Endodermal cell (in vitro differentiated cells): ENCODE data around the gene CNOT6. TPM values are rescaled to one million over a fixed set of nuclear protein-coding genes. Genes with fewer than 3 reads are reported as not detected.

Experiments used
- DNase-seq: peaks from one replicate; pipeline ENCODE4 v3.0.0-alpha.2; 2017
- H3K27ac ChIP-seq: 2 replicates; pipeline ENCODE4 v1.5.1; 2013; ENCODE audit warnings: mild to moderate bottlenecking, low read depth, low read length, moderate library complexity
- H3K27me3 ChIP-seq: 2 replicates; pipeline ENCODE4 v1.6.1; 2013; ENCODE audit warnings: mild to moderate bottlenecking, low read length, moderate library complexity; ENCODE audit not compliant: insufficient read depth, control insufficient read depth, poor library complexity, severe bottlenecking
- H3K36me3 ChIP-seq: 2 replicates; pipeline ENCODE4 v1.7.0; 2013; ENCODE audit warnings: mild to moderate bottlenecking, low read length, moderate library complexity; ENCODE audit not compliant: control insufficient read depth, insufficient read depth
- H3K4me1 ChIP-seq: one replicate; pipeline ENCODE4 v1.7.0; 2013; ENCODE audit warnings: low read length; ENCODE audit not compliant: control insufficient read depth, insufficient read depth
- H3K4me3 ChIP-seq: 2 replicates; pipeline ENCODE4 v1.5.1; 2013; ENCODE audit warnings: mild to moderate bottlenecking, low read length, moderate library complexity
- H3K9ac ChIP-seq: 2 replicates; pipeline ENCODE4 v1.6.1; 2013; ENCODE audit warnings: mild to moderate bottlenecking, low read length, moderate library complexity; ENCODE audit not compliant: poor library complexity, severe bottlenecking; ENCODE audit errors: extremely low read depth
- H3K9me3 ChIP-seq: 2 replicates; pipeline ENCODE4 v1.6.1; 2013; ENCODE audit warnings: mild to moderate bottlenecking, low read length, moderate library complexity; ENCODE audit not compliant: control insufficient read depth
- H3K27ac Mint-ChIP-seq: 2 replicates; pipeline ENCODE4 v1.8.0; 2020; ENCODE audit warnings: mixed read lengths
- H3K27me3 Mint-ChIP-seq: 2 replicates; pipeline ENCODE4 v1.8.0; 2021; ENCODE audit warnings: mild to moderate bottlenecking, mixed read lengths; ENCODE audit not compliant: insufficient read depth
- H3K36me3 Mint-ChIP-seq: 2 replicates; pipeline ENCODE4 v1.8.0; 2020; ENCODE audit warnings: low read depth, mixed read lengths
- H3K4me1 Mint-ChIP-seq: 2 replicates; pipeline ENCODE4 v1.8.0; 2020; ENCODE audit warnings: mixed read lengths
- H3K4me3 Mint-ChIP-seq: 2 replicates; pipeline ENCODE4 v1.8.0; 2020; ENCODE audit warnings: mild to moderate bottlenecking, moderate library complexity, mixed read lengths
- H3K9me3 Mint-ChIP-seq: 2 replicates; pipeline ENCODE4 v1.8.0; 2020; ENCODE audit warnings: mild to moderate bottlenecking, mixed read lengths
- WGBS, 2 experiments: methylation state at CpG; one replicate each; pipeline versions ENCODE4 v1.1.5 to v1.1.7; 2013; ENCODE audit warnings: missing lambda C conversion rate in 2 of 2, mixed read lengths in 1 of 2; ENCODE audit not compliant: insufficient coverage in 1 of 2, insufficient read length in 1 of 2; 5-methylcytosine and 5-hydroxymethylcytosine counted together
- total RNA-seq, 2 donors: library from RNA; stranded (reverse); fragmentation: NEBNext Ultra II Directional in 1 of 2; extraction: Animal tissue kit (Norgen Biotek cat#: 25700) in 1 of 2; gene quantifications; 2 replicates in 1 of 2; 3 replicates in 1 of 2; pipeline ENCODE4 v1.2.1, GENCODE V29; 2021
- TF ChIP-seq, protein P1 (sequence below): fragments of 200-600 bp; sonication (generic); conservative IDR thresholded peaks from 2 replicates; pipeline ENCODE4 v1.5.0; 2021; ENCODE audit warnings: antibody characterized with exemption, mild to moderate bottlenecking

Gene CNOT6
- total RNA-seq, 2 donors from 2014 or later: 40.4 to 42.9 TPM

DNA sequence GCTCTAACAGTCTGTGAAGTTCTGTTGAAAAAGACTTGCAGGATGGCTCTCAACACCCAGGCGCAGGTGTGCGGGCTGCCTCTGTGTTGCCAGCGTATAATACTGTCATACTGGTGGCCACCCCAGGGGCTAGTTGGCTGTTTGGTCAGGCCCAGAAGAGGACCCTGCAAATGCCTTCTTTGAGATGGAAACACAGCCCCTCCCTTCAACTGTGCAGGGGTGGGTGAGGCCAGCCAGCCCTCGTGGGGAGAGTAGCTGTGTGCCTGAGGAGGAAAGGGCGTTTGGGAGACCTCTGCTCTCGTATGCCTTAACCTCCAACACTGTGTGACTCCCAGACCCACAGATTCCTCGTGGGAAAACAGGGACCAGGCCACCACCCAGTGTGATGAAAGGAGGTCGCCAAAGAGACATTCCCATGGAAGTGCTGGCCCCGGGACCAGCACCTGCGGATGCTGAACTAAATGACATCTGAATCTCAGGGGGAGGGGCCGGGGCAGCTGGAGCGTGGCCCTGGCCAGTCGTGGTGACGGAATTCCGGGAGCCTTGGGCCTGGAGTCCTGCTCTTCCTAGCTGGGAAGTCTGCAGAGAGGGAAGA lies 108.4 kb downstream of the CNOT6 start:
- TF ChIP-seq, protein P1, sequence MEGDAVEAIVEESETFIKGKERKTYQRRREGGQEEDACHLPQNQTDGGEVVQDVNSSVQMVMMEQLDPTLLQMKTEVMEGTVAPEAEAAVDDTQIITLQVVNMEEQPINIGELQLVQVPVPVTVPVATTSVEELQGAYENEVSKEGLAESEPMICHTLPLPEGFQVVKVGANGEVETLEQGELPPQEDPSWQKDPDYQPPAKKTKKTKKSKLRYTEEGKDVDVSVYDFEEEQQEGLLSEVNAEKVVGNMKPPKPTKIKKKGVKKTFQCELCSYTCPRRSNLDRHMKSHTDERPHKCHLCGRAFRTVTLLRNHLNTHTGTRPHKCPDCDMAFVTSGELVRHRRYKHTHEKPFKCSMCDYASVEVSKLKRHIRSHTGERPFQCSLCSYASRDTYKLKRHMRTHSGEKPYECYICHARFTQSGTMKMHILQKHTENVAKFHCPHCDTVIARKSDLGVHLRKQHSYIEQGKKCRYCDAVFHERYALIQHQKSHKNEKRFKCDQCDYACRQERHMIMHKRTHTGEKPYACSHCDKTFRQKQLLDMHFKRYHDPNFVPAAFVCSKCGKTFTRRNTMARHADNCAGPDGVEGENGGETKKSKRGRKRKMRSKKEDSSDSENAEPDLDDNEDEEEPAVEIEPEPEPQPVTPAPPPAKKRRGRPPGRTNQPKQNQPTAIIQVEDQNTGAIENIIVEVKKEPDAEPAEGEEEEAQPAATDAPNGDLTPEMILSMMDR: no peak
- no peaks in the 10 kb centered on the region for H3K36me3 ChIP-seq
- H3K9me3 ChIP-seq: no peaks in the 10 kb centered on the region
- Mint-ChIP-seq H3K9me3 (no peaks in the 10 kb centered on the region), H3K4me3 (no peak overlapping the region), H3K36me3 (no peaks in the 10 kb centered on the region), H3K27me3 (peaks cover 7% of the 10 kb centered on the region), H3K4me1 (no peaks in the 10 kb centered on the region), H3K27ac (no peak overlapping the region)
- H3K4me1 ChIP-seq: no peaks in the 10 kb centered on the region
- peak; percentile 52 for DNase-seq
- 80 to 85% methylated on average over 12 to 15 of the region's 15 CpGs for WGBS, 2 experiments
- no peak overlapping the region for H3K4me3 ChIP-seq
- no peak overlapping the region for H3K27ac ChIP-seq
- H3K9ac ChIP-seq: no peak overlapping the region
- no peaks in the 10 kb centered on the region for H3K27me3 ChIP-seq

DNA sequence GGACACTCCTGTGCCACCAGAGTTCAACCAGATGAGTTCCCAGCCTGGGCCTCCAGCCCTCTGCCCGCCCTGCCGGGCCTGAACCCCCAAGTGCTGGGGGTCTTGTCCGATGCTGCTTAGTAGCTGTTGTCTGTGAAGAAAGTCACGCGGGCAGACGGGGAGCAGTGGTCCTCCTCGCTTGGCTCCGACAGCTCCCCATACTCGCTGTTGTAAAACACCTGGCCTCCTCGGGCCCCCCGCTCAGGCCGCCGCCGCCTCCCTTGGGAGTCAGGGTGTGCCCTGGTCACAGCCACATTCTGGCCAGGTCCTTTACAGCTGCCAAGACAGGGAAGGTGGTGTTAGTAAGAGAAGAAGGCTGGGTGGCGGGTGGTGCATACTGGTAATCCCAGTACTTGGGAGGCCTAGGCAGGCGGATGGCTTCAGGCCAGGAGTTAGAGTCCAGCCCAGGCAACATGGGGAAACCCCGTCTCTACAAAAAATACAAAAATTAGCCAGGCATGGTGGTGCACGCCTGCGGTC lies 109.0 kb downstream of the CNOT6 start:
- 97% methylated on average over 10 to 19 of the region's 19 CpGs for WGBS, 2 experiments
- Mint-ChIP-seq H3K27me3 (peaks cover 7% of the 10 kb centered on the region), H3K4me3 (no peak overlapping the region), H3K27ac (no peak overlapping the region), H3K36me3 (no peaks in the 10 kb centered on the region), H3K4me1 (peaks cover 3% of the 10 kb centered on the region), H3K9me3 (no peaks in the 10 kb centered on the region)
- Histone ChIP-seq H3K4me1 (no peaks in the 10 kb centered on the region), H3K9me3 (no peaks in the 10 kb centered on the region), H3K27ac (no peak overlapping the region), H3K27me3 (no peaks in the 10 kb centered on the region), H3K4me3 (no peak overlapping the region), H3K36me3 (no peaks in the 10 kb centered on the region), H3K9ac (no peak overlapping the region)
- no peak for DNase-seq
- TF ChIP-seq, protein P1: no peak

DNA sequence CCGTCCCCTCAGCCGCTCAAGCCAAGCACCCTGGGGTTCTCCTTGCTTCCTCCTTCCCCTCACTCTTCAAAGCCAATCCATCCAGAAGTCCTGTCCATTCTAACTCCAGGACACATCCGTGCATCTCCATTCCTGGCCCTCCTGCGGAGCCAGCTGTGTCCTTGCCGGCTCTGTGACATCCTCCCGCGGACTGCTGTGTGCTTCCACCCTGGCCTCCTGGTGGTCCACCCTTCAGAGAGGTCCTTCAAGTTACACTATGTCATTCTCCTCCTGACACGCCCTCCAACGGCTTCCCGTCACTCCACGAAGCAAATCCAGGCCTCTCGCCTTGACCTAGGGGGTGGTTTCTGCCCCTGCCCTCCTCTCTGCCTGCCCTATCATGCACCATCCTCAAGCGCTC lies 110.1 kb downstream of the CNOT6 start:
- no peak overlapping the region for H3K4me3 Mint-ChIP-seq

More for the DNA sequence above, 110.1 kb downstream of the CNOT6 start:
- Mint-ChIP-seq H3K36me3 (no peaks in the 10 kb centered on the region), H3K27me3 (peaks cover 7% of the 10 kb centered on the region), H3K4me1 (peaks cover 5% of the 10 kb centered on the region), H3K27ac (no peak overlapping the region), H3K9me3 (no peaks in the 10 kb centered on the region)
- DNase-seq: no peak
- H3K27ac ChIP-seq: no peak overlapping the region
- H3K36me3 ChIP-seq: no peaks in the 10 kb centered on the region
- H3K9me3 ChIP-seq: no peaks in the 10 kb centered on the region
- H3K27me3 ChIP-seq: no peaks in the 10 kb centered on the region
- no peak overlapping the region for H3K9ac ChIP-seq
- no peaks in the 10 kb centered on the region for H3K4me1 ChIP-seq
- TF ChIP-seq, protein P1: no peak
- 89 to 90% methylated on average over 8 to 13 of the region's 13 CpGs for WGBS, 2 experiments
- no peak overlapping the region for H3K4me3 ChIP-seq
